Middle frontal gyrus (tissue), 1 donor: ENCODE data around the gene SLC44A1.

Experiments
- DNase-seq: peaks from one replicate; pipeline ENCODE4 v3.0.0-alpha.2; 2015; ENCODE audit warnings: low spot score; ENCODE audit errors: extremely low spot score

Gene SLC44A1

GRCh38 chr9:105269593-105269992 is 25.1 kb downstream of the SLC44A1 start:
- no peak for DNase-seq

- DNase-seq, result no peak
Observed at GRCh38 chr9:105270711-105271110, 26.3 kb downstream of the SLC44A1 start.

- DNase-seq, result no peak
Observed at GRCh38 chr9:105273731-105274130, 29.3 kb downstream of the SLC44A1 start.

GRCh38 chr9:105275111-105275510 is 30.7 kb downstream of the SLC44A1 start:
- no peak for DNase-seq

- no peak for DNase-seq
Observed at GRCh38 chr9:105275938-105276337, 31.5 kb downstream of the SLC44A1 start.

- DNase-seq, result no peak
Observed at GRCh38 chr9:105278751-105279150, 34.3 kb downstream of the SLC44A1 start.

- no peak for DNase-seq
Observed at GRCh38 chr9:105280691-105281090, 36.2 kb downstream of the SLC44A1 start.

- no peak for DNase-seq
Observed at GRCh38 chr9:105281272-105281671, 36.8 kb downstream of the SLC44A1 start.

- DNase-seq, result no peak
Observed at GRCh38 chr9:105281926-105282325, 37.5 kb downstream of the SLC44A1 start.

- no peak for DNase-seq
Observed at GRCh38 chr9:105282870-105283621, 38.6 kb downstream of the SLC44A1 start.

GRCh38 chr9:105283795-105284194 is 39.3 kb downstream of the SLC44A1 start:
- DNase-seq, result no peak

- DNase-seq, result no peak
Observed at GRCh38 chr9:105284463-105284862, 40.0 kb downstream of the SLC44A1 start.

- DNase-seq, result no peak
Observed at GRCh38 chr9:105286098-105286497, 41.6 kb downstream of the SLC44A1 start.

- no peak for DNase-seq
Observed at GRCh38 chr9:105289305-105289704, 44.9 kb downstream of the SLC44A1 start.

GRCh38 chr9:105290418-105290817 is 46.0 kb downstream of the SLC44A1 start:
- no peak for DNase-seq

GRCh38 chr9:105290954-105291353 is 46.5 kb downstream of the SLC44A1 start:
- no peak for DNase-seq

GRCh38 chr9:105291422-105291859 is 47.0 kb downstream of the SLC44A1 start:
- DNase-seq, result no peak

GRCh38 chr9:105291938-105292337 is 47.5 kb downstream of the SLC44A1 start:
- DNase-seq, result no peak

- DNase-seq, result no peak
Observed at GRCh38 chr9:105293408-105293807, 49.0 kb downstream of the SLC44A1 start.

- no peak for DNase-seq
Observed at GRCh38 chr9:105295201-105295550, 50.7 kb downstream of the SLC44A1 start.

GRCh38 chr9:105295986-105296385 is 51.5 kb downstream of the SLC44A1 start:
- no peak for DNase-seq

- no peak for DNase-seq
Observed at GRCh38 chr9:105296445-105296844, 52.0 kb downstream of the SLC44A1 start.

- peak; percentile 47 for DNase-seq
Observed at GRCh38 chr9:105296877-105297287, 52.4 kb downstream of the SLC44A1 start.
